HepG2 (cell line): ENCODE measurements around the gene CSK. TPM values are rescaled to one million over a fixed set of nuclear protein-coding genes. Genes with fewer than 3 reads are reported as not detected.

ENCODE experiments used
- BCL6 ChIP-seq: IDR thresholded peaks from 2 replicates; pipeline ENCODE4 v1.6.1; 2016; ENCODE audit warnings: missing genetic modification reagents, missing compliant biosample characterization
- BRF2 ChIP-seq: sonication (generic); formaldehyde crosslinking; IDR thresholded peaks from 2 replicates; pipeline ENCODE4 v1.8.1; 2022; ENCODE audit warnings: mild to moderate bottlenecking, missing genetic modification reagents
- HNF1A ChIP-seq, 2 experiments: sonication (generic) in 1 of 2; formaldehyde crosslinking in 1 of 2; IDR thresholded peaks; 2 replicates each; pipeline versions ENCODE4 v1.4.0 to v1.6.1; 2016 to 2020; ENCODE audit warnings: borderline replicate concordance in 1 of 2, low read depth in 1 of 2, mild to moderate bottlenecking in 1 of 2, missing genetic modification reagents in 1 of 2
- NAIF1 ChIP-seq: sonication (generic); formaldehyde crosslinking; IDR thresholded peaks from 2 replicates; pipeline ENCODE4 v1.5.0; 2020; ENCODE audit warnings: mild to moderate bottlenecking, missing genetic modification reagents, borderline replicate concordance
- PBX3 ChIP-seq: sonication (generic); formaldehyde crosslinking; IDR thresholded peaks from 2 replicates; pipeline ENCODE4 v1.8.1; 2023; ENCODE audit warnings: missing genetic modification reagents, inconsistent platforms, borderline replicate concordance
- RFXAP ChIP-seq: sonication (generic); formaldehyde crosslinking; IDR thresholded peaks from 2 replicates; pipeline ENCODE4 v1.4.0; 2020; ENCODE audit warnings: missing genetic modification reagents, borderline replicate concordance
- SRY ChIP-seq: sonication (generic); formaldehyde crosslinking; IDR thresholded peaks from 2 replicates; pipeline ENCODE4 v1.8.0; 2022; ENCODE audit warnings: mild to moderate bottlenecking, missing genetic modification reagents
- ZBED4 ChIP-seq: sonication (generic); formaldehyde crosslinking; IDR thresholded peaks from 2 replicates; pipeline ENCODE4 v1.4.0; 2020; ENCODE audit warnings: missing genetic modification reagents, borderline replicate concordance
- ZFYVE20 ChIP-seq: sonication (generic); formaldehyde crosslinking; IDR thresholded peaks from 2 replicates; pipeline ENCODE4 v1.8.0; 2023; ENCODE audit warnings: low read depth, mild to moderate bottlenecking, moderate library complexity, missing genetic modification reagents, borderline replicate concordance
- ZNF639 ChIP-seq: conservative IDR thresholded peaks from 2 replicates; pipeline ENCODE4 v1.6.1; 2018; ENCODE audit warnings: missing genetic modification reagents
- ZSCAN21 ChIP-seq: sonication (generic); formaldehyde crosslinking; IDR thresholded peaks from 2 replicates; pipeline ENCODE4 v1.8.0; 2022; ENCODE audit warnings: mild to moderate bottlenecking, missing genetic modification reagents, moderate library complexity, borderline replicate concordance
- ZSCAN22 ChIP-seq: sonication (generic); formaldehyde crosslinking; IDR thresholded peaks from 2 replicates; pipeline ENCODE4 v1.4.0; 2020; ENCODE audit warnings: mild to moderate bottlenecking, missing genetic modification reagents
- polyA plus RNA-seq, 8 experiments: library from polyadenylated mRNA; depleted of rRNA in 3 of 8; stranded (reverse) in 7 of 8; unstranded in 1 of 8; fragments of >200 nt; fragmentation: Illumina TruSeq in 4 of 8; extraction: Trizol in 4 of 8; gene quantifications; 2 replicates each; pipeline versions ENCODE4 v1.2.1 to v1.2.3, GENCODE V29; 2011 to 2016; ENCODE audit warnings: low read depth in 4 of 8, missing spikeins in 1 of 8, mixed read lengths in 1 of 8; ENCODE audit not compliant: insufficient read depth in 1 of 8
- total RNA-seq, 5 experiments: library from RNA; depleted of rRNA; stranded (reverse); fragments of >200 nt; fragmentation: Illumina TruSeq; extraction: Trizol; gene quantifications; 2 replicates each; pipeline ENCODE4 v1.2.3, GENCODE V29; 2016; ENCODE audit warnings: low read depth in 1 of 5

CSK gene
- total and polyA plus RNA-seq, 2 of the 13 experiments (the other 11 are each of a cell fraction or from before 2014, with no cell fraction given): 12.5 to 21.3 TPM

GRCh38 chr15:74842581-74843444 is 60.9 kb downstream of the CSK start, which contains the start of gene ULK3 (continued):
- TF ChIP-seq ZBED4 (CRISPR knock-in tag) (peak; percentile 85; the same call in 1 of the 2 replicates), BRF2 (CRISPR knock-in tag) (peak; percentile 77; the same call in 1 of the 2 replicates), HNF1A (IDR thresholded peaks at IDR 0.05; ENCODE audit: low read depth) (no peak), HNF1A (CRISPR knock-in tag; IDR thresholded peaks at IDR 0.05; ENCODE audit: borderline replicate concordance) (0 out of 2 replicates have a peak, but pooled peaks have one; percentile 7), BCL6 (peak; percentile 11; the same call in 1 of the 2 replicates), ZFYVE20 (no peak), RFXAP (0 out of 2 replicates have a peak, but pooled peaks have one; percentile 17), ZSCAN22 (CRISPR knock-in tag) (no peak), NAIF1 (CRISPR knock-in tag) (no peak), ZSCAN21 (CRISPR knock-in tag) (peak; percentile 34; the same call in 1 of the 2 replicates), PBX3 (CRISPR knock-in tag) (peak; percentile 55; the same call in 1 of the 2 replicates), ZNF639 (no peak), SRY (CRISPR knock-in tag) (peak; percentile 82)
